GM12864 (cell line): ENCODE results near the gene EIF3F.

Experiments used
- DNase-seq: peaks from one replicate; pipeline ENCODE4 v3.0.0-alpha.2; 2011; ENCODE audit warnings: low read depth
- H3K4me3 ChIP-seq: 2 replicates; pipeline ENCODE4 v1.5.1; 2011; ENCODE audit warnings: mild to moderate bottlenecking, low read depth, low read length, control low read depth
- CTCF ChIP-seq: IDR thresholded peaks from 2 replicates; pipeline ENCODE4 v1.5.1; 2011; ENCODE audit warnings: low read depth, mild to moderate bottlenecking, moderate library complexity, low read length, control low read depth, inconsistent platforms; ENCODE audit errors: missing control alignments

Gene EIF3F

GRCh38 chr11:8006349-8006977 lies 19.3 kb downstream of the EIF3F start:
- DNase-seq, result peak; percentile 7
- H3K4me3 ChIP-seq, result no peak overlapping the region
- peak; percentile 93 for TF ChIP-seq CTCF

GRCh38 chr11:8008212-8008611 lies 21.1 kb downstream of the EIF3F start:
- H3K4me3 ChIP-seq, result no peak overlapping the region
- DNase-seq, result no peak
- no peak for TF ChIP-seq CTCF

DNA sequence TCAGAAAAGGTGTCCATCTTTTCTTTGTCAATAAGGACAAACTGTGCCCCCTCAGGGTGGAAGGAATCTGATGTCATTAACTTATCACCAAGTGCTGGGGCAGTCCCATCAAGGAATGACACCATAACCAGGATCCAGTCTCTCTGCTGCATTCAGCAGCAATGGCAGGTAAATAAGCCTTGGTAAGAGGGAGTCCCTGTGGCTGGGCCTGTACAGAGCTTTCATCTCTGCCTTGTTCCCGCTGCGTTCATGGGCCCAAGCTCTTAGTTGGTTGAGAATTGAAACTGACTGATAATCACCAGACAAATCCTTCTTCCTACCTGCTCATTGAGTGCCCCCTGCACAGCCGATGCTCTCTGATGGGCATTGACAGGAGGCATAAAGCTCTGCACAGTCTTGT lies 22.7 kb downstream of the EIF3F start:
- TF ChIP-seq CTCF, result no peak
- no peak overlapping the region for H3K4me3 ChIP-seq
- no peak for DNase-seq

DNA sequence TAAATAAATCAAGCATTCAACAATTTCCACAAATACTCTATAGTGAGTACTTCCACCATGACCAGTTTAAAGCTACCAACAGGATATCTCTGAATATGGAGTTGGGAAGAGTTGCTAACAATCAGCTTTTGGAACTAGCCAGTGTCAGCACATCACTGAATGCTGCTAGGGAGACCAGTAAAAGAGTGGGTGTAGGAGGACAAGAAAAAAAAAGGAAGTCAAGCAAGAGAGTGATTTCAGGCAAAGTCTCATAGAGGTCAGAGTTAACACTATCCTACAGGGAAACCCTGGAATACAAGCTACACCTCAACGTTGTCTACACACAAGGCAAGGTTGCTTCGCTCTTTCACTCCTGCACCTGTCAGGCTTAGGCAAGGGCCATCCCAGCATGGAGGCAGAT lies 24.2 kb downstream of the EIF3F start:
- H3K4me3 ChIP-seq, result no peak overlapping the region
- no peak for TF ChIP-seq CTCF
- DNase-seq, result no peak

- no peak for DNase-seq
- no peak for TF ChIP-seq CTCF
- no peak overlapping the region for H3K4me3 ChIP-seq
Measured at GRCh38 chr11:8011981-8012444, 24.9 kb downstream of the EIF3F start.

DNA sequence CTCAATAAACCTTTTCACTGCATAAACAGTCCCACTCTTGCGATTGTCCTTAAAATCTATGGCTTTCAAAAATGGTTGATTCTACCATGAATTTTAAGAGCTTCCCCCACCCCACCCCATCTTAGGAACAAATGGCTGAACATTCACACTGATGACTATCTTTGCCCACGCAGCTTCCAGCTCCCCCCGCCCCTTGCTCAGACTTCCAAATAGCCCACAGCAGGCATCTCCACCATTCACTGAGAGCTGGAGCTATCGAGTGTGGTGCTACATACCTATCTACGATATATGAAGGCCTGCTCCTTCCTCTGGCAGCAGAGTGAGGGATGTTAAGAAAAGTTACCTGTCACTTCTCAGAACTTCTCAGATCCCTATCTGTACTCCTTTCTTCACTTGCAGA lies 26.7 kb downstream of the EIF3F start:
- no peak overlapping the region for H3K4me3 ChIP-seq
- TF ChIP-seq CTCF, result no peak
- no peak for DNase-seq

- DNase-seq, result no peak
Measured at GRCh38 chr11:8015753-8016239, 28.7 kb downstream of the EIF3F start.

More at GRCh38 chr11:8015753-8016239, 28.7 kb downstream of the EIF3F start:
- TF ChIP-seq CTCF, result no peak
- H3K4me3 ChIP-seq, result no peak overlapping the region
